AG09309 (cell line): ENCODE data around the gene BRI3BP.
"Not testable (repeated sequence)": the region's sequence is repeated elsewhere in the genome, so short reads cannot be mapped to it uniquely, and the experiment has no call there.

ENCODE experiments used
- DNase-seq: peaks from one replicate; pipeline ENCODE4 v3.0.0-alpha.2; 2010; ENCODE audit warnings: low read depth
- H3K4me3 ChIP-seq: 2 replicates; pipeline ENCODE4 v1.5.1; 2011; ENCODE audit warnings: mild to moderate bottlenecking, low read depth, low read length, moderate library complexity; ENCODE audit not compliant: control insufficient read depth
- TF ChIP-seq, protein P1 (sequence below): IDR thresholded peaks from 2 replicates; pipeline ENCODE4 v1.5.1; 2011; ENCODE audit warnings: mild to moderate bottlenecking, low read depth, low read length, inconsistent platforms; ENCODE audit not compliant: insufficient read depth, control insufficient read depth; ENCODE audit errors: missing control alignments

Gene BRI3BP

DNA sequence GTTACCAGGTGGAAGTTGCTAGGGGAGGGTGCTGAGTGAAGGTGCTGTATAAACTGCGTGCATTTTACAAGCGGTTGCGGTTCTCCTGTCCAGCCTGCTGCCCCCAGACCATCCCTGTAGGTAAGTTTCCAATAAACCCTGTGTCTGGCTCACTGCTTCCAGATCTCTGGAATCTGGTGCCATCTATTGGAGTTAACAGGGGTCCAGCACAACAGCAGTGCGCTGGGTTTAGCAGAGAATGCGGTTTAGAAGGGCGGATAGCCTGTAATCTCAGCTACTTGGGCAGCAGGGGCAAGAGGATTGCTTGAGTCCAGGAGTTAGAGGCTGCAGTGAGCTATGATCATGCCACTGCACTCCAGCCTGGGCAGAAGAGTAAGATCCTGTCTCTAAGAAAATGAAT lies 76.7 kb downstream of the BRI3BP start:
- TF ChIP-seq, protein P1, sequence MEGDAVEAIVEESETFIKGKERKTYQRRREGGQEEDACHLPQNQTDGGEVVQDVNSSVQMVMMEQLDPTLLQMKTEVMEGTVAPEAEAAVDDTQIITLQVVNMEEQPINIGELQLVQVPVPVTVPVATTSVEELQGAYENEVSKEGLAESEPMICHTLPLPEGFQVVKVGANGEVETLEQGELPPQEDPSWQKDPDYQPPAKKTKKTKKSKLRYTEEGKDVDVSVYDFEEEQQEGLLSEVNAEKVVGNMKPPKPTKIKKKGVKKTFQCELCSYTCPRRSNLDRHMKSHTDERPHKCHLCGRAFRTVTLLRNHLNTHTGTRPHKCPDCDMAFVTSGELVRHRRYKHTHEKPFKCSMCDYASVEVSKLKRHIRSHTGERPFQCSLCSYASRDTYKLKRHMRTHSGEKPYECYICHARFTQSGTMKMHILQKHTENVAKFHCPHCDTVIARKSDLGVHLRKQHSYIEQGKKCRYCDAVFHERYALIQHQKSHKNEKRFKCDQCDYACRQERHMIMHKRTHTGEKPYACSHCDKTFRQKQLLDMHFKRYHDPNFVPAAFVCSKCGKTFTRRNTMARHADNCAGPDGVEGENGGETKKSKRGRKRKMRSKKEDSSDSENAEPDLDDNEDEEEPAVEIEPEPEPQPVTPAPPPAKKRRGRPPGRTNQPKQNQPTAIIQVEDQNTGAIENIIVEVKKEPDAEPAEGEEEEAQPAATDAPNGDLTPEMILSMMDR, result no peak
- no peak for DNase-seq
- H3K4me3 ChIP-seq, result no peak overlapping the region

DNA sequence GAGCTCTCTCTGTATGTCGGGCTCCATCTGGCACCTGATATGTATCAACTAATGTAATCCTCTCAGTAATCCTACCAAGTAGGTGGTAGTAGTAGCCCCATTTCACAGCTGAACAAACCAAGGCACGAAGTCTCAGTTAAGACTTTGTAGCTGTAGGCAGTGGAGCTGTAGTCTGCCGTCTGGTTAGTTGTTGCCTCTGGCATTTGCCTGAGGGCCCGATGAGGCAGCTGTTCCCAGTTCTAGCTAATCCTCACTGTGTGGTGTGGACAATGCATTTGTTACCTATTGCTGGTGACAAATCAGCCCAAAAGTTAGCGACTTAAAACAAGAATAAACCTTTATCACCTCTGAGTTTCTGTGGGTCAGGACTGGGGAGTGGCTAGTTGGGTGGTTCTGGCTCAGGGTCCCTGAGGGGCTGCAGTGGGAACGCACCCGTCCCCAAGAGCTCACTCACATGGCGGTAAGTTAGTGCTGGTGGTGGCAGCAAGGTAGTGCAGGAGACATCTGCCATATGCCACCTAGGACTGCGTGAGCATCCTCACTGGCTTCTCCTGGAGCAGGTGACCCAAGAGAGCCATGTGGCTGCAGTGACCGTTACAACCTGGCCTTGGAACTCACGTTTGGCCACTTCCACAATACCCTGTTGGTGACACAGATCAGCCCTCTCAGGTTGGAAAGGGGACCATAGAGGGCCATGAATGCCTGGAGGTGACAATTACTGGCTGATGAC lies 77.4 kb downstream of the BRI3BP start:
- DNase-seq, result no peak

DNA sequence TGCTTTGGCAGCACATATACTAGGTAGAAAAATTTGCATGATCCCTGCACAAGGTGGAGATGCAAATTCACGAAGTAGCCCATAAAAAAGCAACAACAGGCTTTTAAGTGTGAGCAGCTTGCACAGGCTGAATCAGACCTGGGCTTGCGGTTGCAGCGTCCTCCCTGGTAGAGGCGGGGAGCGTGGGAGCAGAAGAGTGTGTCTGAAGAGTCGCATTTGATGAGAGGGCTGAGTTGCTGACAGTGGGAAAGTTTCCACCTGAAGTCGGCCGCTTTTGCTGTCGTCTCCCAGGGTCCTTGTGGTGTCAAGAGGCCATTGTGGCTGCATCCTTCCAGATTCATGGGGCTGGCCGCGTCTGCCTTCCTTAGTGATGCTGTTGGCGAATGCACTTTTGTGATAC lies 78.0 kb downstream of the BRI3BP start:
- DNase-seq, result no peak
- no peak overlapping the region for H3K4me3 ChIP-seq
- TF ChIP-seq, protein P1, result no peak

More for the DNA sequence above, 77.4 kb downstream of the BRI3BP start:
- H3K4me3 ChIP-seq, result no peak overlapping the region
- TF ChIP-seq, protein P1, result no peak

DNA sequence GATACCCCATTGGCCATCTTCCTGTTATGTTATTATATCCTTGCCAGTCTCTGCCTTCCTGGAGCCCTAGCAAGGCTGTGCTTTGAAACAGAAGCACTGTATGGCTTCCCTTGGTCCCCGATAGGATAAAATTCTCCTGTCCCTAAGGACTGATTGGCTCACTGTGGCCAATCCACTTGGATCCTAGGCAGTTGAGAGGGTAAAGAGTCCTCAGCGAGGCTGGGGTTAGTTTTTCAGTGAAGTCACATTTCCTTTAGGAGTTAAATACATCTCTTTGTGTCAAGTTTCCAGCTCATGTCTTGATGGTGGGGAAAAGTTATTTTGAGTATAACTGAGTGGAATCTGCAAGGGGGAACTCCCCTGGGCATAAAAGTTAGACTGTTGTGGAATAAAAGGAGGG lies 79.1 kb downstream of the BRI3BP start:
- TF ChIP-seq, protein P1, result no peak
- no peak overlapping the region for H3K4me3 ChIP-seq
- DNase-seq, result no peak

DNA sequence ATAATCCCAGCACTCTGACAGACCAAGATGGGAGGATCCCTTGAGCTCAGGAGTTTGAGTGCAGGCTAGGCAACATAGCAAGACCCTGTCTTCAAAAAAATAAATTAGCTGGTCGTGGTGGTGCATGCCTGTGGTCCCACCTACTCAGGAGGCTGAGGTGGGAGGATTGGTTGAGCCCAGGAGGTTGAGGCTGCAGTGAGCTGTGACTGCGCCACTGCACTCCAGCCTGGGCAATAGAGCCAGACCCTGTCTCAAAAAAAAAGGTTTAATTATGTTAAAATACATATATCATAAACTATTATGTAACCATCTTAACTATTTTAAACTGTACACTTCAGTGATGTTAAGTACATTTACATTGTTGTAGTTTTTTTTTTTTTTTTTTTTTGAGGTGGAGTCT lies 80.8 kb downstream of the BRI3BP start:
- DNase-seq, result not testable (repeated sequence)

DNA sequence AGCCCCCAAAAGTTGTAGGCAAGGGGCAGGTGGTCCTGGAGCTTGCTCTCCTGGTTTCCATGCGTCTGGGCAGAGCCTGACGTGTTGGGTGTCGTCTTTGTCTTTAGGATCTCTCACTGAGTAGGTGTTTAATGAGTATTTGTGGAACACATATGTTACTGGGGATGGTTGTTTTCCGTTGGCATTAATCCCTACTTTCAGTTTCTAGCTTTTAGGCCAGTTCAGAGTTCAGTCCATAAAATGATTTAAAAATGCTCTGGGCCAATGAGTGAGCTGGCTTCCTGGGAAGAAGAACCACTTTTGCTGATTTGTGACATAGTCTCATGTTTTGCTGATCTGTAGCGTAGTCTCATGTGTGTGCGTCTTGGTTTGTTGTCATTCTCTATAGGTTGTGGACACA lies 82.7 kb downstream of the BRI3BP start:
- TF ChIP-seq, protein P1, result no peak
- DNase-seq, result no peak
- no peak overlapping the region for H3K4me3 ChIP-seq

More for the DNA sequence above, 80.8 kb downstream of the BRI3BP start:
- not testable (repeated sequence) for H3K4me3 ChIP-seq

DNA sequence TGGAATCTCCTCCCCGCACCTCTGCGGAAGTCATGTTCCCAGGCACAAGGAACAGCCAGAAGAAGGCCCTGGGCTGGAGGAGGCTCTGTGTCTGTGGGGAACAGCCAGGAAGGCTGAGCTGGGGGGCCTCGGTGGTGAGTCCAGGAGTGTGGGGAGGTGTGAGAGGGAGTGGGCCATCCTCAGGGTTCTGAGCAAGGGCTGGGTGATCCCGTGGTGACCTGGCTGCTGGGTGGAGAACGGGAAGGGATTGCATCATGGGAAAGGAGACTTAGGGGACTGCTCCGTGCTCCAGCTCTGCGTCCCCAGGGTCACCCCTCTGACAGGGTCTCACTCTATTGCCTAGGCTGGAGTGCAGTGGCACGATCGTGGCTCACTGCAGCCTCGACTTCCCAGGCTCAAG lies 85.6 kb downstream of the BRI3BP start:
- TF ChIP-seq, protein P1, result no peak
- no peak overlapping the region for H3K4me3 ChIP-seq

More for the DNA sequence above, 85.6 kb downstream of the BRI3BP start:
- no peak for DNase-seq
